ENCODE data around the gene GCNT1. TPM values are rescaled to one million over a fixed set of nuclear protein-coding genes. Genes with fewer than 3 reads are reported as not detected.
"Not testable (repeated sequence)": the region's sequence is repeated elsewhere in the genome, so short reads cannot be mapped to it uniquely, and the experiment has no call there.

The GCNT1 gene
- total and polyA plus RNA-seq, 10 donors, result 2.5 to 54.5 (median 26.4) TPM

- no peak for TF ChIP-seq POLR2A (IDR thresholded peaks at IDR 0.05)
- no peak for DNase-seq
- Histone ChIP-seq H3K27me3 (replicated peaks in 1 of 7) (no peaks in the 10 kb centered on the region), H3K9me3 (no peaks in the 10 kb centered on the region), H3K4me1 (no peaks in the 10 kb centered on the region), H3K27ac (no peak overlapping the region), H3K36me3 (no peaks in the 10 kb centered on the region), H3K4me3 (no peak overlapping the region)
- intact Hi-C loops (cut with DNase I; ENCODE audit: low total_unique reads), result no loop called here
- WGBS, 5 donors, result 87 to 94% (median 93%) methylated on average over 7 of the region's 7 CpGs
Observed at GRCh38 chr9:76426807-76427419, 32.1 kb upstream of the GCNT1 start.

- no peak for DNase-seq
- Histone ChIP-seq H3K4me3 (no peak overlapping the region), H3K27me3 (replicated peaks in 1 of 7) (no peaks in the 10 kb centered on the region), H3K27ac (no peak overlapping the region), H3K9me3 (no peaks in the 10 kb centered on the region), H3K4me1 (no peaks in the 10 kb centered on the region), H3K36me3 (no peaks in the 10 kb centered on the region)
- no peak for TF ChIP-seq POLR2AphosphoS5 (IDR thresholded peaks at IDR 0.05)
- 85 to 91% (median 89%) methylated on average over 8 of the region's 8 CpGs for WGBS, 5 donors
- intact Hi-C loops (cut with DNase I; ENCODE audit: low total_unique reads), result no loop called here
Observed at GRCh38 chr9:76431601-76432000, 27.4 kb upstream of the GCNT1 start.

GRCh38 chr9:76433406-76433805, 25.6 kb upstream of the GCNT1 start:
- intact Hi-C loops (cut with DNase I; ENCODE audit: low total_unique reads), result no loop called here

GRCh38 chr9:76433836-76434235, 25.1 kb upstream of the GCNT1 start:
- TF ChIP-seq CTCF (IDR thresholded peaks at IDR 0.05 in 8 of 11, conservative IDR thresholded peaks at IDR 0.05 in 3 of 11) (no peak), POLR2AphosphoS5 (IDR thresholded peaks at IDR 0.05) (no peak), POLR2A (IDR thresholded peaks at IDR 0.05) (no peak)
- intact Hi-C loops (cut with DNase I; ENCODE audit: low total_unique reads), result no loop called here
- Histone ChIP-seq H3K27ac (no peak overlapping the region), H3K4me3 (no peak overlapping the region), H3K9me3 (no peaks in the 10 kb centered on the region), H3K4me1 (no peaks in the 10 kb centered on the region), H3K36me3 (no peaks in the 10 kb centered on the region), H3K27me3 (replicated peaks in 1 of 7) (no peaks in the 10 kb centered on the region)
- no peak for DNase-seq
- WGBS, 5 donors, result 72 to 87% (median 79%) methylated on average over 3 of the region's 3 CpGs

More at GRCh38 chr9:76433406-76433805, 25.6 kb upstream of the GCNT1 start:
- no peak overlapping the region for H3K27ac ChIP-seq
- H3K4me1 ChIP-seq, result no peaks in the 10 kb centered on the region
- no peaks in the 10 kb centered on the region for H3K27me3 ChIP-seq (replicated peaks in 1 of 7)
- no peak for TF ChIP-seq POLR2A (IDR thresholded peaks at IDR 0.05)
- no peak for TF ChIP-seq POLR2AphosphoS5 (IDR thresholded peaks at IDR 0.05)
- no peak for TF ChIP-seq CTCF (IDR thresholded peaks at IDR 0.05 in 8 of 11, conservative IDR thresholded peaks at IDR 0.05 in 3 of 11)
- 84 to 100% (median 91%) methylated on average over 2 to 5 of the region's 5 CpGs for WGBS, 5 donors
- no peak overlapping the region for H3K4me3 ChIP-seq
- no peaks in the 10 kb centered on the region for H3K36me3 ChIP-seq
- DNase-seq, result no peak
- no peaks in the 10 kb centered on the region for H3K9me3 ChIP-seq

- 85 to 94% (median 89%) methylated on average over 6 of the region's 6 CpGs for WGBS, 5 donors
Observed at GRCh38 chr9:76434897-76435296, 24.1 kb upstream of the GCNT1 start.

GRCh38 chr9:76437017-76437699, 21.8 kb upstream of the GCNT1 start:
- H3K4me3 ChIP-seq; DNase-seq; H3K36me3 ChIP-seq; H3K27me3 ChIP-seq (replicated peaks in 1 of 7); intact Hi-C loops (cut with DNase I; ENCODE audit: low total_unique reads); H3K4me1 ChIP-seq; H3K27ac ChIP-seq; H3K9me3 ChIP-seq: not testable (repeated sequence)
- 81 to 92% (median 86%) methylated on average over 9 of the region's 9 CpGs for WGBS, 5 donors

More at GRCh38 chr9:76434897-76435296, 24.1 kb upstream of the GCNT1 start:
- DNase-seq; H3K4me3 ChIP-seq; intact Hi-C loops (cut with DNase I; ENCODE audit: low total_unique reads); H3K27ac ChIP-seq; H3K36me3 ChIP-seq; H3K4me1 ChIP-seq; H3K9me3 ChIP-seq; H3K27me3 ChIP-seq (replicated peaks in 1 of 7): not testable (repeated sequence)

Data from spleen (tissue), 11 donors.